ENCODE data around the gene METTL23.

The METTL23 gene

GRCh38 chr17:76726776-76727718, at the start of gene METTL23:
TSS of gene METTL23 (plus strand) at chr17:76726839. CDS start at chr17:76729711, 2,872 bp downstream.
- DNase-seq (ENCODE audit: low read depth): peak; percentile 70

GRCh38 chr17:76677406-76677805, 49.2 kb upstream of the METTL23 start:
- no peak for DNase-seq (ENCODE audit: low read depth)

GRCh38 chr17:76678330-76678729, 48.3 kb upstream of the METTL23 start:
- no peak for DNase-seq (ENCODE audit: low read depth)

GRCh38 chr17:76679239-76679638, 47.4 kb upstream of the METTL23 start:
- DNase-seq (ENCODE audit: low read depth): no peak

GRCh38 chr17:76681222-76682137, 45.2 kb upstream of the METTL23 start:
- peak; percentile 43 for DNase-seq (ENCODE audit: low read depth)

GRCh38 chr17:76682296-76682695, 44.3 kb upstream of the METTL23 start:
- no peak for DNase-seq (ENCODE audit: low read depth)

GRCh38 chr17:76683011-76683755, 43.5 kb upstream of the METTL23 start:
- DNase-seq (ENCODE audit: low read depth): no peak

GRCh38 chr17:76683921-76684745, 42.5 kb upstream of the METTL23 start:
- DNase-seq (ENCODE audit: low read depth): no peak

GRCh38 chr17:76684756-76685155, 41.9 kb upstream of the METTL23 start:
- DNase-seq (ENCODE audit: low read depth): no peak

- no peak for DNase-seq (ENCODE audit: low read depth)
Measured at GRCh38 chr17:76685366-76685765, 41.3 kb upstream of the METTL23 start.

- DNase-seq (ENCODE audit: low read depth): no peak
Measured at GRCh38 chr17:76685846-76686245, 40.8 kb upstream of the METTL23 start.

- DNase-seq (ENCODE audit: low read depth): no peak
Measured at GRCh38 chr17:76686538-76687297, 39.9 kb upstream of the METTL23 start.

- DNase-seq (ENCODE audit: low read depth): no peak
Measured at GRCh38 chr17:76687298-76688164, 39.1 kb upstream of the METTL23 start.

GRCh38 chr17:76688165-76688622, 38.4 kb upstream of the METTL23 start:
- no peak for DNase-seq (ENCODE audit: low read depth)

GRCh38 chr17:76689859-76690258, 36.8 kb upstream of the METTL23 start:
- DNase-seq (ENCODE audit: low read depth): no peak

GRCh38 chr17:76690596-76691280, 35.9 kb upstream of the METTL23 start:
- DNase-seq (ENCODE audit: low read depth): no peak

- DNase-seq (ENCODE audit: low read depth): no peak
Measured at GRCh38 chr17:76691379-76692191, 35.1 kb upstream of the METTL23 start.

Measured in activated T-helper 9 cell treated with anti-CD3 and anti-CD28 coated beads, Interleukin-2, amount 50 U/mL, for 16 hours (primary cell).